H1 (cell line): ENCODE results near the gene PPP1R14C. TPM values are rescaled to one million over a fixed set of nuclear protein-coding genes. Genes with fewer than 3 reads are reported as not detected.

ENCODE experiments used
- CTCF ChIA-PET: fragments of 300-600 bp; sonication (Branson Sonifier 250); formaldehyde crosslinking; loops from one replicate; lab custom pipeline; 2021; ENCODE audit not compliant: partially characterized antibody; lab: Charles Lee
- POLR2A ChIA-PET: fragments of 300-600 bp; sonication (Branson Sonifier 250); formaldehyde crosslinking; loops from one replicate; lab custom pipeline; 2021; ENCODE audit warnings: inconsistent platforms; ENCODE audit not compliant: partially characterized antibody; lab: Charles Lee
- DNase-seq, 2 experiments: peaks; one replicate each; pipeline versions ENCODE4 v3.0.0 to v3.0.0-alpha.2; 2010 to 2022; ENCODE audit warnings: low spot score in 2 of 2, low read depth in 1 of 2, mixed read lengths in 1 of 2
- FAIRE-seq: peaks from 2 replicates; lab custom pipeline; 2011; peaks lifted over from hg19 to GRCh38; lab: Jason Lieb, UNC
- H2AFZ ChIP-seq: 2 replicates; pipeline ENCODE4 v1.8.1; 2012; ENCODE audit warnings: low read length, inconsistent platforms
- H2AK5ac ChIP-seq: 2 replicates; pipeline ENCODE4 v1.6.1; 2013; ENCODE audit warnings: low read depth, low read length
- H2BK120ac ChIP-seq: replicated peaks from 2 replicates; pipeline ENCODE3; 2013; ENCODE audit warnings: low read depth, low read length, inconsistent platforms
- H2BK12ac ChIP-seq: 2 replicates; pipeline ENCODE4 v1.6.1; 2013; ENCODE audit warnings: low read depth, low read length
- H2BK15ac ChIP-seq: 2 replicates; pipeline ENCODE4 v1.6.1; 2013; ENCODE audit warnings: low read length
- H2BK20ac ChIP-seq: 2 replicates; pipeline ENCODE4 v1.6.1; 2013; ENCODE audit warnings: low read length
- H2BK5ac ChIP-seq: 2 replicates; pipeline ENCODE4 v1.6.1; 2013; ENCODE audit warnings: low read depth, low read length
- H3K14ac ChIP-seq: 2 replicates; pipeline ENCODE4 v1.6.1; 2013; ENCODE audit warnings: inconsistent platforms; ENCODE audit not compliant: insufficient read length
- H3K18ac ChIP-seq: 2 replicates; pipeline ENCODE4 v1.6.1; 2013; ENCODE audit warnings: low read length; ENCODE audit errors: extremely low read depth
- H3K23ac ChIP-seq: 2 replicates; pipeline ENCODE4 v1.6.1; 2013; ENCODE audit warnings: inconsistent platforms; ENCODE audit not compliant: insufficient read length
- H3K23me2 ChIP-seq: 2 replicates; pipeline ENCODE4 v1.6.1; 2013; ENCODE audit warnings: low read depth, low read length
- H3K27ac ChIP-seq: 2 replicates; pipeline ENCODE4 v1.6.1; 2011; ENCODE audit warnings: low read depth, low read length, inconsistent platforms
- H3K27me3 ChIP-seq, 4 experiments: replicated peaks in 1 of 4; 1 replicate in 1 of 4; 2 replicates in 3 of 4; pipeline versions ENCODE4 v1.6.1 to v1.8.1; 2011 to 2013; ENCODE audit warnings: low read length in 3 of 4, mild to moderate bottlenecking in 3 of 4, inconsistent platforms in 2 of 4, mixed read lengths in 2 of 4, moderate library complexity in 1 of 4; ENCODE audit not compliant: control insufficient read depth in 3 of 4, insufficient read depth in 3 of 4; ENCODE audit errors: extremely low read depth in 1 of 4
- H3K36me3 ChIP-seq, 4 experiments: 2 replicates each; pipeline versions ENCODE4 v1.6.1 to v1.8.1; 2011 to 2013; ENCODE audit warnings: mild to moderate bottlenecking in 4 of 4, low read length in 3 of 4, moderate library complexity in 2 of 4, control low read depth in 1 of 4, inconsistent platforms in 1 of 4; ENCODE audit not compliant: insufficient read depth in 4 of 4, control insufficient read depth in 2 of 4
- H3K4ac ChIP-seq: replicated peaks from 2 replicates; pipeline ENCODE3; 2013; ENCODE audit warnings: low read length, low read depth, mixed read lengths, inconsistent platforms; ENCODE audit not compliant: insufficient read length
- H3K4me1 ChIP-seq, 4 experiments: replicated peaks in 1 of 4; 1 replicate in 1 of 4; 2 replicates in 3 of 4; pipeline versions ENCODE4 v1.6.1 to v1.8.1; 2011 to 2013; ENCODE audit warnings: low read length in 3 of 4, inconsistent platforms in 2 of 4, mixed read lengths in 1 of 4; ENCODE audit not compliant: insufficient read depth in 4 of 4, control insufficient read depth in 3 of 4
- H3K4me2 ChIP-seq, 2 experiments: 2 replicates each; pipeline versions ENCODE4 v1.6.1 to v1.8.1; 2011 to 2013; ENCODE audit warnings: low read depth in 2 of 2, low read length in 2 of 2, control low read depth in 1 of 2, inconsistent platforms in 1 of 2, mild to moderate bottlenecking in 1 of 2; ENCODE audit not compliant: insufficient read depth in 1 of 2
- H3K4me3 ChIP-seq, 4 experiments: fragments of 200-600, 300-600 bp in 1 of 4; sonication (generic), shearing (Covaris generic), sonication (Bioruptor Twin) in 1 of 4; 2 replicates each; pipeline versions ENCODE4 v1.5.1 to v1.8.1; 2011 to 2016; ENCODE audit warnings: low read length in 4 of 4, low read depth in 3 of 4, control low read depth in 2 of 4, inconsistent platforms in 2 of 4, mild to moderate bottlenecking in 2 of 4, mixed read lengths in 1 of 4, moderate library complexity in 1 of 4; ENCODE audit not compliant: insufficient read depth in 2 of 4; ENCODE audit errors: extremely low read depth in 1 of 4
- H3K56ac ChIP-seq: replicated peaks from 2 replicates; pipeline ENCODE3; 2013; ENCODE audit warnings: low read depth, mild to moderate bottlenecking, mixed read lengths, low read length, inconsistent platforms; ENCODE audit not compliant: insufficient read length
- H3K79me1 ChIP-seq: 2 replicates; pipeline ENCODE4 v1.6.1; 2013; ENCODE audit warnings: low read depth, low read length, control low read depth
- H3K79me2 ChIP-seq, 2 experiments: 2 replicates each; pipeline versions ENCODE4 v1.6.1 to v1.8.1; 2012 to 2013; ENCODE audit warnings: low read length in 2 of 2, mild to moderate bottlenecking in 2 of 2, inconsistent platforms in 1 of 2; ENCODE audit not compliant: insufficient read depth in 2 of 2, control insufficient read depth in 1 of 2
- H3K9ac ChIP-seq, 4 experiments: replicated peaks in 1 of 4; 1 replicate in 1 of 4; 2 replicates in 3 of 4; pipeline versions ENCODE4 v1.6.1 to v1.8.1; 2011 to 2013; ENCODE audit warnings: low read depth in 3 of 4, low read length in 3 of 4, control low read depth in 2 of 4, mild to moderate bottlenecking in 2 of 4, moderate library complexity in 2 of 4, inconsistent platforms in 1 of 4; ENCODE audit errors: extremely low read depth in 1 of 4
- H3K9me3 ChIP-seq, 2 experiments: 2 replicates each; pipeline versions ENCODE4 v1.6.1 to v1.8.1; 2012 to 2013; ENCODE audit warnings: mild to moderate bottlenecking in 2 of 2, moderate library complexity in 2 of 2, control low read depth in 1 of 2, inconsistent platforms in 1 of 2, low read depth in 1 of 2, low read length in 1 of 2, mixed read lengths in 1 of 2; ENCODE audit not compliant: insufficient read depth in 2 of 2
- H4K20me1 ChIP-seq, 2 experiments: replicated peaks in 1 of 2; 2 replicates each; pipeline versions ENCODE3 to v1.8.1; 2011 to 2013; ENCODE audit warnings: inconsistent platforms in 2 of 2, low read length in 2 of 2, mild to moderate bottlenecking in 1 of 2; ENCODE audit not compliant: insufficient read depth in 2 of 2, control insufficient read depth in 1 of 2
- H4K5ac ChIP-seq: 2 replicates; pipeline ENCODE4 v1.6.1; 2013; ENCODE audit warnings: low read length, low read depth, mixed read lengths, inconsistent platforms; ENCODE audit not compliant: insufficient read length
- H4K8ac ChIP-seq: 2 replicates; pipeline ENCODE4 v1.8.0; 2013; ENCODE audit warnings: mild to moderate bottlenecking, moderate library complexity, low read length, inconsistent platforms; ENCODE audit not compliant: insufficient read depth; ENCODE audit errors: extremely low read depth
- H4K91ac ChIP-seq: replicated peaks from 2 replicates; pipeline ENCODE3; 2013; ENCODE audit warnings: low read length, mixed read lengths, inconsistent platforms; ENCODE audit not compliant: insufficient read length
- ASH2L ChIP-seq: fragments of 200-600, 300-600 bp; sonication (generic); IDR thresholded peaks from one replicate; pipeline ENCODE4 v1.7.1; 2017; ENCODE audit warnings: low read length
- ATF3 ChIP-seq: IDR thresholded peaks from 2 replicates; pipeline ENCODE4 v1.6.1; 2011; ENCODE audit warnings: low read depth, mild to moderate bottlenecking, low read length; ENCODE audit not compliant: insufficient read depth
- CBX5 ChIP-seq: fragments of 300-800, 300-1000 bp; sonication (generic); IDR thresholded peaks from 2 replicates; pipeline ENCODE4 v1.7.1; 2016; ENCODE audit warnings: antibody characterized with exemption, low read length, low read depth
- CBX8 ChIP-seq: fragments of 300-800, 300-1000 bp; sonication (generic); IDR thresholded peaks from 2 replicates; pipeline ENCODE4 v1.7.1; 2016; ENCODE audit warnings: low read depth, low read length, borderline replicate concordance
- CTCF ChIP-seq, 3 experiments: IDR thresholded peaks; 1 replicate in 2 of 3; 2 replicates in 1 of 3; pipeline versions ENCODE4 v1.5.1 to v1.6.1; 2011; ENCODE audit warnings: low read length in 3 of 3, mild to moderate bottlenecking in 3 of 3, inconsistent platforms in 2 of 3, low read depth in 1 of 3, moderate library complexity in 1 of 3; ENCODE audit not compliant: insufficient read depth in 1 of 3; ENCODE audit errors: control extremely low read depth in 1 of 3
- GTF2F1 ChIP-seq: IDR thresholded peaks from 2 replicates; pipeline ENCODE4 v1.6.1; 2012; ENCODE audit warnings: low read depth, low read length, improper control_type of control experiment, borderline replicate concordance
- JUND ChIP-seq: IDR thresholded peaks from 2 replicates; pipeline ENCODE4 v1.6.1; 2011; ENCODE audit warnings: mild to moderate bottlenecking, improper control_type of control experiment, low read length
- POU5F1 ChIP-seq: IDR thresholded peaks from 2 replicates; pipeline ENCODE4 v1.6.1; 2011; ENCODE audit warnings: low read depth, mild to moderate bottlenecking, low read length, moderate library complexity
- SIN3A ChIP-seq, 2 experiments: IDR thresholded peaks in 1 of 2; conservative IDR thresholded peaks in 1 of 2; 2 replicates each; pipeline ENCODE4 v1.6.1; 2011 to 2012; ENCODE audit warnings: low read length in 2 of 2, improper control_type of control experiment in 1 of 2, low read depth in 1 of 2, mild to moderate bottlenecking in 1 of 2
- SP1 ChIP-seq: IDR thresholded peaks from 2 replicates; pipeline ENCODE4 v1.6.1; 2011; ENCODE audit warnings: low read depth, low read length
- TCF12 ChIP-seq: IDR thresholded peaks from 2 replicates; pipeline ENCODE4 v1.6.1; 2011; ENCODE audit warnings: low read depth, mild to moderate bottlenecking, low read length
- YY1 ChIP-seq: IDR thresholded peaks from 2 replicates; pipeline ENCODE4 v1.6.1; 2011; ENCODE audit warnings: low read depth, mild to moderate bottlenecking, low read length
- WGBS, 2 experiments: shearing (Covaris generic) in 1 of 2; methylation state at CpG; one replicate each; pipeline versions ENCODE4 v1.1.6 to v1.1.7; 2013 to 2015; ENCODE audit warnings: low lambda C conversion rate in 2 of 2, mixed read lengths in 2 of 2, inconsistent platforms in 1 of 2, low coverage in 1 of 2, missing lambda C conversion rate in 1 of 2; ENCODE audit not compliant: insufficient replicate concordance in 2 of 2, insufficient coverage in 1 of 2, insufficient read length in 1 of 2; ENCODE audit errors: extremely low coverage in 1 of 2, missing lambda C conversion rate in 1 of 2; 5-methylcytosine and 5-hydroxymethylcytosine counted together
- polyA plus RNA-seq, 7 experiments: library from polyadenylated mRNA; depleted of rRNA in 3 of 7; stranded (reverse) in 5 of 7; unstranded in 2 of 7; fragments of >200 nt in 5 of 7; fragments of 200-250 nt in 2 of 7; gene quantifications; 1 replicate in 5 of 7; 2 replicates in 1 of 7; 4 replicates in 1 of 7; pipeline versions ENCODE4 v1.2.1 to v1.2.3, GENCODE V29; 2011 to 2013; ENCODE audit warnings: missing spikeins in 2 of 7, mixed read lengths in 2 of 7
- total RNA-seq: library from RNA; stranded (reverse); fragmentation: NEBNext Ultra II Directional; extraction: Animal tissue kit (Norgen Biotek cat#: 25700); gene quantifications from 2 replicates; pipeline ENCODE4 v1.2.1, GENCODE V29; 2021

Gene PPP1R14C
- total and polyA plus RNA-seq, 2 of the 8 experiments (the other 6 are each of a cell fraction or from before 2014, with no cell fraction given), result 0.30 to 0.61 TPM

GRCh38 chr6:150124235-150124634 lies 18.6 kb upstream of the PPP1R14C start:
- Histone ChIP-seq H3K79me1 (no peaks in the 10 kb centered on the region), H2BK20ac (no peak overlapping the region), H3K36me3 (no peaks in the 10 kb centered on the region), H3K4me2 (no peak overlapping the region), H3K56ac (no peak overlapping the region), H2BK12ac (no peak overlapping the region), H3K9me3 (no peaks in the 10 kb centered on the region), H3K9ac (no peak overlapping the region), H2AK5ac (no peak overlapping the region), H3K14ac (no peak overlapping the region), H3K79me2 (no peaks in the 10 kb centered on the region), H3K23me2 (no peaks in the 10 kb centered on the region), H4K8ac (no peak overlapping the region), H4K91ac (no peak overlapping the region), H3K4me3 (no peak overlapping the region), H2BK120ac (no peak overlapping the region), H3K18ac (no peak overlapping the region), H3K4ac (no peak overlapping the region), H4K5ac (no peak overlapping the region), H2BK5ac (no peak overlapping the region), H2BK15ac (no peak overlapping the region), H3K27me3 (no peaks in the 10 kb centered on the region), H4K20me1 (no peaks in the 10 kb centered on the region), H2AFZ (no peak overlapping the region), H3K4me1 (no peaks in the 10 kb centered on the region), H3K23ac (no peak overlapping the region), H3K27ac (no peak overlapping the region)
- ChIA-PET CTCF (interaction anchor here (0.7 kb wide), 1 partner anchor 286 kb away, joined by 3 read pairs; no protein-coding TSS in a partner anchor), POLR2A (no interaction called here)
- 85% methylated on average over 3 of the region's 3 CpGs; no CpG with 5 or more reads in 1 of the 2 experiments for WGBS, 2 experiments
- FAIRE-seq (no peak), DNase-seq (no peak)
- TF ChIP-seq ASH2L (no peak), CBX8 (no peak), JUND (no peak), CBX5 (no peak), ATF3 (no peak), CTCF (IDR thresholded peaks at IDR 0.05; ENCODE audit: control extremely low read depth in 1 of 3, insufficient read depth in 1 of 3, low read depth in 1 of 3, low read length in 3 of 3) (no peak), POU5F1 (no peak), YY1 (no peak), SIN3A (conservative IDR thresholded peaks at IDR 0.05 in 1 of 2, IDR thresholded peaks at IDR 0.05 in 1 of 2; ENCODE audit: low read depth in 1 of 2, low read length in 2 of 2) (no peak), TCF12 (no peak), GTF2F1 (no peak), SP1 (no peak)
